Activated CD4-positive, alpha-beta T cell treated with anti-CD3 and anti-CD28 coated beads for 24 hours (primary cell): ENCODE measurements around the gene ZNF749.
"Not testable (repeated sequence)": the region's sequence is repeated elsewhere in the genome, so short reads cannot be mapped to it uniquely, and the experiment has no call there.

Experiments used
- DNase-seq, 2 donors: peaks; one replicate each; pipeline ENCODE4 v3.0.0-alpha.2; 2020; ENCODE audit warnings: low read depth in 2 of 2

ZNF749 gene

DNA sequence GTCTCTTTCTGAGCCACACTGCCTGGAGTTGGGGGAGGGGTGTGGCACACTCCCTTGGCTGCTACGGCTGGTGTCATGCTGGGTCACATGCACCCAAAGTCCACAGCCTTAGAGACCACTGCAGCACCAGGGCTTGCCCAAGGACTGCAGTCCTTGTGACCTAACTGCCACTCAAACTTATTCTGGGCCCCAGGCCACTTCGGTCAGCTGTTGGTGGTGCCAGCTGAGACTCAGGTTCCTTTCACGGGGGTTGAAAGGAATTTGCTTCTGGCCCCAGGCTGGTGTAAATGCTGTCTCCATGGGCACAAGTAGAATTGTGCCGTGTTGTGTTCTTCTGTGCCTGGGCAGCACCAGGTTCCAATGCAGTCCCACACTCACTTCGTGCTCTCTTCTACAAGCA is 31.4 kb downstream of the ZNF749 start:
- DNase-seq, result no peak

DNA sequence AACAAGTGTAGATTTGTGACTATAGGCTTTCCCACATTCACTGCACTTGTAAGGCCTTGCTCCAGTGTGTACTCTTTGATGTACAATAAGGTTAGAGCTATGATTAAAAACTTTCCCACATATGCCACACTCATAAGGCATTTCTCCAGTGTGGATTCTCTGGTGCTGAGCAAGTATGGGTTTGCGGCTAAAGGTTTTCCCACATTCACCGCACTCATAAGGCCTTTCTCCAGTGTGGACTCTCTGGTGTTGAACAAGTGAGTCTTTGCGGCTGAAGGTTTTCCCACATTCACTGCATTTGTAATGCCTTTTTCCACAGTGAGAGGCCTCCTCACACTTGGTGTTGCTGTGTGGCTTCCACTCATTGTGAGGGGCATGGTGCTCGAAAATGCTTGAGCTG is 38.5 kb downstream of the ZNF749 start:
- DNase-seq, result no peak

- peak; percentile 69 to 76 for DNase-seq
These were observed 42.3 kb downstream of the ZNF749 start, which contains the start of gene ZNF772 for GRCh38 chr19:57477191-57478008. ZNF772 (minus strand) TSS chr19:57477566; CDS start chr19:57477309, 257 bp downstream.

GRCh38 chr19:57487477-57488298 is 52.6 kb downstream of the ZNF749 start, which contains the start of gene ZNF419:
ZNF419 (plus strand) TSS chr19:57487750; CDS start chr19:57487951, 201 bp downstream.
- peak; percentile 86 to 89 for DNase-seq

GRCh38 chr19:57488299-57488644 is 53.1 kb downstream of the ZNF749 start:
- DNase-seq, result not testable (repeated sequence)
